Right lobe of liver (tissue), 6 donors: ENCODE results near the gene GAS6. TPM values are rescaled to one million over a fixed set of nuclear protein-coding genes. Genes with fewer than 3 reads are reported as not detected.

ENCODE experiments used
- ATAC-seq, 4 donors: fragments of 200-7000 bp; cut with Tn5 transposase; one replicate each; pipeline ENCODE4 v1.9.1; 2020; ENCODE audit warnings: mild to moderate bottlenecking in 4 of 4, moderate library complexity in 4 of 4
- DNase-seq, 3 donors: peaks; one replicate each; pipeline ENCODE4 v3.0.0-alpha.2; 2020
- H3K27ac ChIP-seq, 3 donors: fragments of 200-600 bp; one replicate each; pipeline ENCODE4 v1.8.0; 2022
- H3K27me3 ChIP-seq, 2 donors: fragments of 200-600 bp; one replicate each; pipeline ENCODE4 v1.8.0; 2022
- H3K36me3 ChIP-seq, 4 donors: fragments of 200-600 bp; sonication (generic) in 1 of 4; one replicate each; pipeline versions ENCODE4 v1.5.1 to v1.8.0; 2017 to 2022; ENCODE audit warnings: control low read depth in 1 of 4
- H3K4me1 ChIP-seq, 4 donors: fragments of 200-600 bp; sonication (generic) in 1 of 4; one replicate each; pipeline versions ENCODE4 v1.5.1 to v1.8.0; 2017 to 2022; ENCODE audit warnings: control low read depth in 1 of 4
- H3K4me3 ChIP-seq, 3 donors: fragments of 200-600 bp; one replicate each; pipeline ENCODE4 v1.8.0; 2022
- H3K9me3 ChIP-seq, 4 donors: fragments of 200-600 bp; sonication (generic) in 1 of 4; one replicate each; pipeline versions ENCODE4 v1.5.1 to v1.8.0; 2017 to 2022; ENCODE audit warnings: control low read depth in 1 of 4
- CTCF ChIP-seq, 4 donors: fragments of 200-600 bp in 3 of 4; fragments of 450-650 bp in 1 of 4; IDR thresholded peaks; one replicate each; pipeline versions ENCODE4 v1.5.1 to v1.8.0; 2016 to 2022; ENCODE audit warnings: antibody characterized with exemption in 4 of 4, mild to moderate bottlenecking in 2 of 4
- POLR2A ChIP-seq: fragments of 450-650 bp; IDR thresholded peaks from one replicate; pipeline ENCODE4 v1.6.1; 2017; ENCODE audit warnings: antibody characterized with exemption, mild to moderate bottlenecking
- WGBS: methylation state at CpG from one replicate; pipeline ENCODE4 v1.1.6; 2018; ENCODE audit warnings: low coverage, low lambda C conversion rate; ENCODE audit not compliant: insufficient coverage; ENCODE audit errors: missing lambda C conversion rate; 5-methylcytosine and 5-hydroxymethylcytosine counted together
- intact Hi-C, 2 donors: fragments of 100-400 bp; cut with DNase I; formaldehyde crosslinking; loops; one replicate each; pipeline versions ENCODE4 v1.11.2 to v1.14.1; 2022
- total RNA-seq, 6 experiments: library from RNA; depleted of rRNA in 2 of 6; stranded (reverse); fragments of >200 nt in 2 of 6; fragmentation: NEBNext Ultra II Directional in 3 of 6; extraction: Animal tissue kit (Norgen Biotek cat#: 25700) in 3 of 6; gene quantifications; one replicate each; pipeline versions ENCODE4 v1.1.0 to v1.2.4, GENCODE V29; 2016 to 2023
- donor health status: DM: no; HTN: yes; CAD: no.
- donor health status: DM: no; HTN: no; CAD: no.
- donor health status: DM: no; HTN: no; CAD: no.
- donor health status: DM: no; HTN: yes; CAD: no.
- donor health status: DM: no; HTN: yes; CAD: no.

The GAS6 gene
- total RNA-seq, 6 experiments from 2014 or later = 11.9 to 48.5 (median 27.2) TPM

DNA sequence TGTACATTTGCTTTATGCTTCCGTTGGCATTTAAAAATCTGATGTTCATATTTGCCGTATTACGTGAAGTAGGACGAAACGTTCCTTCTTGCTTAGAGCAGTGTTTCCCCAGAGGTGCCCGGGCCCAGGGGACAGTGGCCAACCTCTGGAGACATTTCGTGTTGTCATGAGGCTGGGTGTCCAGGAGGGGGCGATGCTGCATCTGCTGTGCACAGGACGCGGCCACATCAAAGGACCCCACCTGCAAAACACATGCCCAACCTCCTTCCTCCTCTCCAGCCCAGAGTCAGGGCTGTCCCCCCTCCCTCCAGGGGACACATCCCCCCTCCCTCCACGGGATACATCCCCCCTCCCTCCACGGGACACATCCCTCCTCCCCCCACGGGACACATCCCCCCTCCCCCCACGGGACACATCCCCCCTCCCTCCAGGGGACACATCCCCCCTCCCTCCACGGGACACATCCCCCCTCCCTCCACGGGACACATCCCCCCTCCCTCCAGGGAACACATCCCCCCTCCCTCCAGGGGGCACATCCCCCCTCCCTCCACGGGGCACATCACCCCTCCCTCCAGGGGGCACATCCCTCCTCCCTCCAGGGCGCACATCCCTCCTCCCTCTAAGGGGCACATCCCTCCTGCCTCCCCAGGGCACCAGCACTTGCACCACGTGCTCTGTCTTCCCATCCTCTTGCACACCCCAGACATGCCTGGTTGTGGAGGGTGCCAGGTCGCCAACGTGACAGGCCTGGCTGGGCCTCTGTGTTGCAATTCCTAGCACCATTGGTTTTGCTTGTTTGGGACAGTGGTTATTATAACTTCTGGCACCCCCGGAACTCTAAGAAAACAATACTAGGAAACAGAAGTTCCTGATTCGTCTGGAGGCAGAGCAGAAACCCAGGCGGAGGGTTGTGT lies 46.7 kb downstream of the GAS6 start:
- Histone ChIP-seq H3K9me3 (no peaks in the 10 kb centered on the region), H3K27me3 (no peaks in the 10 kb centered on the region), H3K27ac (no peak overlapping the region), H3K4me1 (peaks cover 0 to 2% (median 0%) of the 10 kb centered on the region in 4 donors), H3K4me3 (no peak overlapping the region), H3K36me3 (no peaks in the 10 kb centered on the region)
- 13% methylated on average over 17 of the region's 24 CpGs for WGBS
- TF ChIP-seq POLR2A (no peak), CTCF (IDR thresholded peaks at IDR 0.05) (peak; percentile 72 to 92 (median 80))
- DNase-seq = peak; percentile 90 to 93 (median 92)
- ATAC-seq = peak; percentile 66 to 79 (median 76)
- intact Hi-C loops = loop anchor here in 1 of 2 donors (10.0 kb wide), 1 partner anchor 88 kb away; no protein-coding TSS in a partner anchor

GRCh38 chr13:113816254-113816929 lies 47.5 kb downstream of the GAS6 start:
- TF ChIP-seq POLR2A = no peak
- no peak for TF ChIP-seq CTCF (IDR thresholded peaks at IDR 0.05)
- ATAC-seq (no peak), DNase-seq (no peak)
- no peak overlapping the region for H3K4me3 ChIP-seq
- H3K36me3 ChIP-seq = no peaks in the 10 kb centered on the region
- WGBS = 26% methylated on average over 10 of the region's 25 CpGs
- no peak overlapping the region for H3K27ac ChIP-seq
- intact Hi-C loops = loop anchor here in 1 of 2 donors (10.0 kb wide), 1 partner anchor 88 kb away; no protein-coding TSS in a partner anchor
- H3K27me3 ChIP-seq = no peaks in the 10 kb centered on the region
- peaks cover 0 to 2% (median 0%) of the 10 kb centered on the region in 4 donors for H3K4me1 ChIP-seq
- no peaks in the 10 kb centered on the region for H3K9me3 ChIP-seq

DNA sequence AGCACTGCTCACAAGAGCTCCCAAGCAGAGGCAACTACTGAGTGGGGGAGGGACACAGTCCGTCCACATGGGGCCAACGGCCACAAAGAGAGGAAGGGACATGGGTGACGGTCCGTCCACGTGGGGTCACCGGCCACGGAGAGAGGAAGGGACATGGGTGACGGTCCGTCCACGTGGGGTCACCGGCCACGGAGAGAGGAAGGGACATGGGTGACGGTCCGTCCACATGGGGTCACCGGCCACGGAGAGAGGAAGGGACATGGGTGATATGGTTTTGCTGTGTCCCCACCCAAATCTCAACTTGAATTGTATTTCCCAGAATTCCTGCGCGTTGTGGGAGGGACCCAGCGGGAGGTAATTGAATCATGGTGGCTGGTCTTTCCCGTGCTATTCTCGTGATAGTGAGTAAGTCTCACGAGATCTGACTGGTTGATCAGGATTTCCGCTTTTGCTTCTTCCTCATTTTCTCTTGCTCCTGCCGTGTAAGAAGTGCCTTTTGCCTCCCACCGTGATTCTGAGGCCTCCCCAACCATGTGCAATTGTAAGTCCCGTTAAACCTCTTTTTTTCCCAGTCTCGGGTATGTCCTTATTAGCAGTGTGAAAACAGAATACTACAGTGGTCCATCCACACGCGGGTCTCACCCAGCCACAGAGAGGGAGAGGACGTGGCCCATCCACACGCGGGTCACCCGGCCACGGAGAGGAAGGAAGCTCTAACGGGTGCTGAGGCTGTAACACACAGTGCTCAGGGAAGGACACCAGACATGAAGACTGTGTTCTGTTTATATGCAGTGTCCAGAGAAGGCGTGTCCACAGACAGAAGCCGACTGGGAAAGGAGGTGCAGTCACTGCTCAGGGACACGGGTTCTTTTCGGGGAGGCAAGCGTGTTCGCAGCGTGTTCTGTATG lies 48.5 kb downstream of the GAS6 start:
- intact Hi-C loops = loop anchor here in 1 of 2 donors (10.0 kb wide), 1 partner anchor 89 kb away; no protein-coding TSS in a partner anchor
- Histone ChIP-seq H3K4me3 (peak overlapping the region in 1 of 3 donors; percentile 16), H3K4me1 (peaks cover 0 to 2% (median 0%) of the 10 kb centered on the region in 4 donors), H3K36me3 (no peaks in the 10 kb centered on the region), H3K27ac (peak overlapping the region in 1 of 3 donors; percentile 13), H3K27me3 (no peaks in the 10 kb centered on the region), H3K9me3 (no peaks in the 10 kb centered on the region)
- ATAC-seq (peak in 3 of 4 donors; percentile 11 to 37 (median 32)), DNase-seq (no peak)
- TF ChIP-seq CTCF (IDR thresholded peaks at IDR 0.05) (no peak), POLR2A (no peak)
- WGBS = 48% methylated on average over 37 of the region's 42 CpGs

DNA sequence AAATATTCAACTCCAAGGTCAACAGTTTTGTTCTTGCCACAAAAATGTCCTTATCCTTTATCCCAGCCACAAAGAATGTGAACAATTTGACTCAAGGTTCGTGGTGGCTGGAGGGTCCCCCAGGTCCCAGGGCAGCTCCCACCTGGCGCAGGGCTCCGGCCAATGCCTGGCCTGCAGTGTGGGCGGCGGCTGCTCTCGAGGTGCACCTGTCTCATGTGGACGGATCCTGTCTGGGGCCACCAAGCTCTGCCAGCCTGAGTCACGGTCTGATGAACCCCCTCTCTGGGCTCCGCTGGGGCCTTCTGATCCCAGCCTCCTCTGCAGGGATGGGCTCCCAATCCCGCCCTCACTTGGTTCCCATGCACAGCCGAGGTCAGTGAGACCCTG lies 49.4 kb downstream of the GAS6 start:
- H3K4me1 ChIP-seq = peaks cover 0 to 2% (median 0%) of the 10 kb centered on the region in 4 donors
- no peaks in the 10 kb centered on the region for H3K27me3 ChIP-seq
- no peak for DNase-seq
- H3K9me3 ChIP-seq = no peaks in the 10 kb centered on the region
- no peak for TF ChIP-seq CTCF (IDR thresholded peaks at IDR 0.05)
- no peak for TF ChIP-seq POLR2A
- no peak overlapping the region for H3K27ac ChIP-seq
- H3K36me3 ChIP-seq = no peaks in the 10 kb centered on the region
- 33% methylated on average over 2 of the region's 11 CpGs for WGBS
- intact Hi-C loops = loop anchor here in 1 of 2 donors (10.0 kb wide), 1 partner anchor 90 kb away; no protein-coding TSS in a partner anchor
- ATAC-seq = no peak
- H3K4me3 ChIP-seq = no peak overlapping the region
